Measurements from ENCODE around the gene TIMM21.

TIMM21 gene

GRCh38 chr18:74131124-74131523 is 17.2 kb upstream of the TIMM21 start:
- Histone ChIP-seq H3K79me1 (replicated peaks; ENCODE audit: low read length, poor library complexity, severe bottlenecking) (no peaks in the 10 kb centered on the region), H3K4me3 (ENCODE audit: insufficient read depth in 1 of 2, low read depth in 1 of 2, low read length in 2 of 2) (no peak overlapping the region), H3K9me3 (ENCODE audit: control insufficient read depth, low read length) (no peaks in the 10 kb centered on the region), H3K36me3 (ENCODE audit: control insufficient read depth in 1 of 2, insufficient read depth in 2 of 2, low read depth in 1 of 2, low read length in 2 of 2) (no peaks in the 10 kb centered on the region), H2BK12ac (ENCODE audit: low read length in 2 of 2) (no peak overlapping the region), H2AFZ (ENCODE audit: low read depth, low read length) (no peak overlapping the region), H4K8ac (ENCODE audit: low read length) (no peak overlapping the region), H2BK5ac (ENCODE audit: low read depth, low read length, poor library complexity, severe bottlenecking) (no peak overlapping the region), H3K23ac (ENCODE audit: low read length in 2 of 2) (no peak overlapping the region), H3K4me1 (ENCODE audit: control insufficient read depth, insufficient read depth, low read depth, low read length) (no peaks in the 10 kb centered on the region), H3K27ac (ENCODE audit: low read length, poor library complexity, severe bottlenecking) (no peak overlapping the region), H2BK15ac (ENCODE audit: low read depth, poor library complexity, severe bottlenecking) (no peak overlapping the region), H3K4me2 (ENCODE audit: low read length, poor library complexity, severe bottlenecking) (no peak overlapping the region), H4K91ac (ENCODE audit: low read length) (no peak overlapping the region), H3K27me3 (ENCODE audit: control insufficient read depth in 1 of 2, insufficient read depth in 1 of 2, low read length in 2 of 2) (peaks cover 6 to 24% of the 10 kb centered on the region in 2 experiments), H3K4ac (ENCODE audit: low read depth in 1 of 2, low read length in 2 of 2) (no peak overlapping the region), H3K9ac (ENCODE audit: low read length) (no peak overlapping the region), H2BK120ac (ENCODE audit: low read depth, low read length) (no peak overlapping the region), H3K18ac (ENCODE audit: low read depth in 1 of 2, low read length in 2 of 2) (no peak overlapping the region), H3K14ac (ENCODE audit: low read length in 2 of 2) (no peak overlapping the region), H2AK5ac (ENCODE audit: low read length, severe bottlenecking) (no peak overlapping the region)
- no peak for DNase-seq
- WGBS, result 82% methylated on average over 2 of the region's 3 CpGs

- Histone ChIP-seq H2BK5ac (ENCODE audit: low read depth, low read length, poor library complexity, severe bottlenecking) (no peak overlapping the region), H3K9me3 (ENCODE audit: control insufficient read depth, low read length) (no peaks in the 10 kb centered on the region), H2BK120ac (ENCODE audit: low read depth, low read length) (no peak overlapping the region), H4K91ac (ENCODE audit: low read length) (no peak overlapping the region), H3K4me2 (ENCODE audit: low read length, poor library complexity, severe bottlenecking) (no peak overlapping the region), H3K4me3 (ENCODE audit: insufficient read depth in 1 of 2, low read depth in 1 of 2, low read length in 2 of 2) (no peak overlapping the region), H2AK5ac (ENCODE audit: low read length, severe bottlenecking) (no peak overlapping the region), H2AFZ (ENCODE audit: low read depth, low read length) (no peak overlapping the region), H2BK12ac (ENCODE audit: low read length in 2 of 2) (no peak overlapping the region), H3K14ac (ENCODE audit: low read length in 2 of 2) (no peak overlapping the region), H3K18ac (ENCODE audit: low read depth in 1 of 2, low read length in 2 of 2) (no peak overlapping the region), H3K23ac (ENCODE audit: low read length in 2 of 2) (no peak overlapping the region), H3K9ac (ENCODE audit: low read length) (no peak overlapping the region), H4K8ac (ENCODE audit: low read length) (no peak overlapping the region), H3K4ac (ENCODE audit: low read depth in 1 of 2, low read length in 2 of 2) (no peak overlapping the region), H3K4me1 (ENCODE audit: control insufficient read depth, insufficient read depth, low read depth, low read length) (no peaks in the 10 kb centered on the region), H3K27me3 (ENCODE audit: control insufficient read depth in 1 of 2, insufficient read depth in 1 of 2, low read length in 2 of 2) (peaks cover under 1 to 18% of the 10 kb centered on the region in 2 experiments), H3K36me3 (ENCODE audit: control insufficient read depth in 1 of 2, insufficient read depth in 2 of 2, low read depth in 1 of 2, low read length in 2 of 2) (no peaks in the 10 kb centered on the region), H2BK15ac (ENCODE audit: low read depth, poor library complexity, severe bottlenecking) (no peak overlapping the region), H3K27ac (ENCODE audit: low read length, poor library complexity, severe bottlenecking) (no peak overlapping the region), H3K79me1 (replicated peaks; ENCODE audit: low read length, poor library complexity, severe bottlenecking) (no peaks in the 10 kb centered on the region)
- DNase-seq, result peak; percentile 23
- 18% methylated on average over 1 of the region's 3 CpGs for WGBS
Observed at GRCh38 chr18:74132201-74132600, 16.1 kb upstream of the TIMM21 start.

- H3K9ac ChIP-seq (ENCODE audit: low read length), result no peak overlapping the region
- H2BK5ac ChIP-seq (ENCODE audit: low read depth, low read length, poor library complexity, severe bottlenecking), result no peak overlapping the region
- peaks cover 0 to 11% of the 10 kb centered on the region in 2 experiments for H3K27me3 ChIP-seq (ENCODE audit: control insufficient read depth in 1 of 2, insufficient read depth in 1 of 2, low read length in 2 of 2)
- no peak overlapping the region for H2AFZ ChIP-seq (ENCODE audit: low read depth, low read length)
- no peak overlapping the region for H3K27ac ChIP-seq (ENCODE audit: low read length, poor library complexity, severe bottlenecking)
- peak overlapping the region in 1 of 2 experiments; percentile 38 for H2BK12ac ChIP-seq (ENCODE audit: low read length in 2 of 2)
- no peak overlapping the region for H3K4me2 ChIP-seq (ENCODE audit: low read length, poor library complexity, severe bottlenecking)
- no peak overlapping the region for H2AK5ac ChIP-seq (ENCODE audit: low read length, severe bottlenecking)
- 95% methylated on average over 12 of the region's 12 CpGs for WGBS
- no peak overlapping the region for H2BK15ac ChIP-seq (ENCODE audit: low read depth, poor library complexity, severe bottlenecking)
- H3K4me3 ChIP-seq (ENCODE audit: insufficient read depth in 1 of 2, low read depth in 1 of 2, low read length in 2 of 2), result no peak overlapping the region
- peak overlapping the region in 1 of 2 experiments; percentile 62 for H3K14ac ChIP-seq (ENCODE audit: low read length in 2 of 2)
- H3K79me1 ChIP-seq (replicated peaks; ENCODE audit: low read length, poor library complexity, severe bottlenecking), result no peaks in the 10 kb centered on the region
- H3K4ac ChIP-seq (ENCODE audit: low read depth in 1 of 2, low read length in 2 of 2), result no peak overlapping the region
- H2BK120ac ChIP-seq (ENCODE audit: low read depth, low read length), result no peak overlapping the region
- H4K8ac ChIP-seq (ENCODE audit: low read length), result no peak overlapping the region
- H3K9me3 ChIP-seq (ENCODE audit: control insufficient read depth, low read length), result no peaks in the 10 kb centered on the region
- no peak for DNase-seq
- H3K23ac ChIP-seq (ENCODE audit: low read length in 2 of 2), result no peak overlapping the region
- no peaks in the 10 kb centered on the region for H3K4me1 ChIP-seq (ENCODE audit: control insufficient read depth, insufficient read depth, low read depth, low read length)
- H3K36me3 ChIP-seq (ENCODE audit: control insufficient read depth in 1 of 2, insufficient read depth in 2 of 2, low read depth in 1 of 2, low read length in 2 of 2), result no peaks in the 10 kb centered on the region
- no peak overlapping the region for H3K18ac ChIP-seq (ENCODE audit: low read depth in 1 of 2, low read length in 2 of 2)
- H4K91ac ChIP-seq (ENCODE audit: low read length), result peak overlapping the region; percentile 25
Observed at GRCh38 chr18:74137920-74138538, 10.3 kb upstream of the TIMM21 start.

GRCh38 chr18:74139411-74139810 is 8.9 kb upstream of the TIMM21 start:
- H2BK5ac ChIP-seq (ENCODE audit: low read depth, low read length, poor library complexity, severe bottlenecking), result no peak overlapping the region
- no peak overlapping the region for H3K18ac ChIP-seq (ENCODE audit: low read depth in 1 of 2, low read length in 2 of 2)
- 92% methylated on average over 1 of the region's 2 CpGs for WGBS
- no peak overlapping the region for H4K8ac ChIP-seq (ENCODE audit: low read length)
- H2AFZ ChIP-seq (ENCODE audit: low read depth, low read length), result no peak overlapping the region
- H2BK12ac ChIP-seq (ENCODE audit: low read length in 2 of 2), result no peak overlapping the region
- peaks cover 0 to 11% of the 10 kb centered on the region in 2 experiments for H3K27me3 ChIP-seq (ENCODE audit: control insufficient read depth in 1 of 2, insufficient read depth in 1 of 2, low read length in 2 of 2)
- no peak overlapping the region for H3K27ac ChIP-seq (ENCODE audit: low read length, poor library complexity, severe bottlenecking)
- no peak overlapping the region for H3K4me2 ChIP-seq (ENCODE audit: low read length, poor library complexity, severe bottlenecking)
- peak overlapping the region; percentile 20 for H3K9ac ChIP-seq (ENCODE audit: low read length)
- H4K91ac ChIP-seq (ENCODE audit: low read length), result no peak overlapping the region
- no peak overlapping the region for H2AK5ac ChIP-seq (ENCODE audit: low read length, severe bottlenecking)
- no peak overlapping the region for H3K14ac ChIP-seq (ENCODE audit: low read length in 2 of 2)
- no peak overlapping the region for H3K23ac ChIP-seq (ENCODE audit: low read length in 2 of 2)
- H3K4me1 ChIP-seq (ENCODE audit: control insufficient read depth, insufficient read depth, low read depth, low read length), result no peaks in the 10 kb centered on the region
- no peaks in the 10 kb centered on the region for H3K9me3 ChIP-seq (ENCODE audit: control insufficient read depth, low read length)
- no peak overlapping the region for H2BK15ac ChIP-seq (ENCODE audit: low read depth, poor library complexity, severe bottlenecking)
- no peak overlapping the region for H2BK120ac ChIP-seq (ENCODE audit: low read depth, low read length)
- H3K79me1 ChIP-seq (replicated peaks; ENCODE audit: low read length, poor library complexity, severe bottlenecking), result no peaks in the 10 kb centered on the region
- no peak overlapping the region for H3K4me3 ChIP-seq (ENCODE audit: insufficient read depth in 1 of 2, low read depth in 1 of 2, low read length in 2 of 2)
- no peak for DNase-seq
- no peak overlapping the region for H3K4ac ChIP-seq (ENCODE audit: low read depth in 1 of 2, low read length in 2 of 2)
- H3K36me3 ChIP-seq (ENCODE audit: control insufficient read depth in 1 of 2, insufficient read depth in 2 of 2, low read depth in 1 of 2, low read length in 2 of 2), result no peaks in the 10 kb centered on the region

Data from mesenchymal stem cell (in vitro differentiated cells and primary cell).